Measurements from ENCODE around the gene TSGA10IP.

TSGA10IP gene

DNA sequence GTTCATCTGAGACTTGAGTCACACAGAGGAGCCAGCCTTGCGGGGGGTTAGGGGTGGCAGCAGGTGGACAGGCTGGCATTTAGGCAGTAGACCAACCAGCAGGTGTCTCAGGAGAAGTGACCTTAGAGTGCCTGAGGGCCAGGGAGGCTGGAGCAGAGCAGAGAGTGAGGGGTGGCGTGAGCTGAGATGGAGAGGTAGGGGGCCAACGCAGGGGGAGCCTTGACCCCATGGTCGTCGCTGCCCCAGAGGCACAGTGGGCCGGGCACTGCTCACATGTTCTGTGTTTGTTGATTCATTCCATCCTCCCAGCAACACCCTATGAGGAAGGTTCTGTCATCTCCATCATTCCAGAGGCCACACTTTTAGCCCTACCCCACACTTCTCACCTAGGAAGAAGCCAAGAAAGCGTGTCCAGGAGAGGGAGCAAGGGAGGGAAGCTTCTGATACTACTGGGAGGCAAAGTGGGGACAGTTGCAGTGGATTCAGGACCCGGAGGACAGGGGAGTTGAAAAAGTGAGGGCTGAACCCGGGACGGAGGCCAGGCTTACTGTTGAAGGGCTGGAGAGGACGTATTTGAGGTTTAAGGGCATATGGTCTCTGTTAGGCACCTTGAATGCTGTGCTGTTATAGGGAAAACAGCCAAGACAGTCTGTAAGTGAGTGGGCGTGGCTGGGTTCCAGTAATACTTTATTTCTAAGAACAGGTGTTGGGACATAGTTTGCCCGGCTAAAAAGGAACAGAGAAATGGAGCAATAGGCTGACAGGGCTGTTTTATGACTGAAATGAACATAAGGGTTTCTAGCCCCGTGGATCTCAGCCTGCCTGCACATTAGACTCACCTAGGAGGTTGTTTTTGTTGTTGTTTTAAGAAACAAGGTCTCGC is 23.6 kb downstream of the TSGA10IP start:
- no peak for FAIRE-seq
- DNase-seq (ENCODE audit: extremely low spot score, insufficient read length, low read depth), result no peak

DNA sequence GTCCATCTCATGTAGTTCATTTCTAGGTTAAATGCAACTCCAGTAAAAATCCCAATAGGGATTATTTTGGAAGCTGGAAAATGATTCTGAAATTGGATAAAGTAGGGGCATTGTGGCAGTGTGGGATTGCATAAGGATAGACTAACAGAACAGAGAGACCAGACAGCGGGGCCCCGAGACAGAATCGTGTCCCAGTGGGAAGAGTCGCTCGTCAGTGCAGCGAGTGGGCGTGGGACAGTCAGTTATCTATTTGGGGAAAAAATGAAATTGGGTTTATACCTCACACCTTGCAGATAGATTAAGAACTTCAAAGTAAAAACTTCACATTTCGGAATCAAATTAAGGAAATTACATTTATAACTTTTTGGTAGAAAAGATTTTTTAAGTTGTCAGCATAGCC is 26.8 kb downstream of the TSGA10IP start:
- no peak for DNase-seq (ENCODE audit: extremely low spot score, insufficient read length, low read depth)
- no peak for FAIRE-seq

DNA sequence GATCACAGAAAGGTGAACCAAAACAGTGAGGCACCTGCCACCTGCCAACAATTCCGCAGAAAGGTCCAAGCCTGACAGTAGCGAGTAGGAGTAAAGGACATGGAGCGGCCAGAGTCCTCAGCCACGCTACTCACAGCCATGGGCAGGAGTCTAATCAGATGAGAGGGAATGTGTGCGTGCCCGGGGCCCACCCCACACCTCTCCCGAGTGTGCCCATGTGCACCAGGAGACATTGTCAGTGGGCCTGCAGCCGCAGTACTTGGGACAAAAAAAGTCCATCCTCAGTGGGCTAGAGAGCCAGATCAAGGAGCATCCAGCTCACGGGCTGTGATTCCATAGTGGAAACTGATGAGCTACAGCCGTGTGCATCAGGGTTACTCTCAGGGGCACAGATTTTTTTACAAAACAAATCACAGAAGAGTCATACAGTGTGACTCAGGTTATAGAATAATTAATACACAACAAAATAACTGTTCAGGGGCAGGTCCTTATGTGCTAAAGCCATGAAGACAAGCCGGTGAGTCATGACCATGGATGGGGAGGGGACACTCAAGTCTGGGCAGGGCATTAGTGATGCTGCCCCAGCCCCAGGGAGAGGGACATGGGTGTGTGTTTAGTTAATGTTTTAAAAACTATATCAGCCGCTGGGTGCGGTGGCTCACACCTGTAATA is 28.3 kb downstream of the TSGA10IP start:
- DNase-seq (ENCODE audit: extremely low spot score, insufficient read length, low read depth) (no peak), FAIRE-seq (no peak)

DNA sequence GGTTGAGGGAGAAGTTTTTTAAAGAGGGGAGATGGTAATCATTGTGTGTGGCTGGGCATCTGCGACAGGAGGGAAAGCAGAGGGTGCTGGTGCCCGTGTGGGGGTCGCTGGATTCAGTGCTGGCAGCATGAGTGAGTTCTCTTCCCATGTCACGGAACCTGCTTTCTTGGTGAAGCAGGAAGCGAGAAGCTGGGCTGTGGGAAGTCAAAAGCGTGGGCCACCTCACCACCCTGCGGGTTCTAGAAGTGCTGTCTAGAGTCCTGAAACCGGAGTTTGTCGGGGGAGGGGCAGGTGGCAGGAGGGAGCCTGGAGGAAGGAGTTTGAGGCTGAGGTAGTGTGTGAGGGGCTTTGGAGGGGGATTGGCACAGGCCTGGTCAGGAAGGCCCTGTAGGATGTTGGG is 30.5 kb downstream of the TSGA10IP start:
- no peak for DNase-seq (ENCODE audit: extremely low spot score, insufficient read length, low read depth)
- no peak for FAIRE-seq

DNA sequence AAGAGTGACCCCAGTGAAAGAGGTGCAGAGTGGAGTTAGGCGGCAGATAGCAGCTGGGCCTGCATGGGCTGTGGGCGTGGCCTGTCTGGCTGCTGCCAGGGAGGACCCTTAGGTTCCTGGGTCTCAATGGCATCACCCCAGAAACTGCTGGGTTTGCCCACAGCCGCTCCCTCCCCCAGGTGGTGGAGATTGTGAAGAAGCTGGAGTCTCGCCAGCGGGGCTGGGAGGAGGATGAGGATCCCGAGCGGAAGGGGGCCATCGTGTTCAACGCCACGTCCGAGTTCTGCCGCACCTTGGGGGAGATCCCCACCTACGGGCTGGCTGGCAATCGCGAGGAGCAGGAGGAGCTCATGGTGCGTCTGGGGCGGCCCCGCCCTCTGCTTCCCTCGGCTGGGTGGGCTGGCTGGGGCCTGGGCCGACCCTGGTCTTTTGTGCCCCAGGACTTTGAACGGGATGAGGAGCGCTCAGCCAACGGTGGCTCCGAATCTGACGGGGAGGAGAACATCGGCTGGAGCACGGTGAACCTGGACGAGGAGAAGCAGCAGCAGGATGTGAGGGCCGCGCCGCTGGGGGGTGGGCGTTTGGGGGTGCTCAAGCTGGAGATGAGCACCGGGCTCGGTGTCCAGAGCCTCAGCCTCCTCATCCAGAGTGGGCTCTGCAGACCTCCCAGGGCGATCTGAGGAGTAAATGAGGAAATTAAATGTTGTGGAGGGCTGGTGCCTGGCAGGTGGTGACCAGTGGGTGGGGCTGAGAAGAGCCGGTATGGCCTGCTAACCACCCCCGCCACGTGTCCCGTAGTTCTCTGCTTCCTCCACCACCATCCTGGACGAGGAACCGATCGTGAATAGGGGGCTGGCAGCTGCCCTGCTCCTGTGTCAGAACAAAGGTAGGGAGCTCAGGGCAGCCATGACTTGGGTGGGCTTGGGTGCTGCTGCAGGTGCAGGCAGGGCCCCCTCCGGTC is 31.2 kb downstream of the TSGA10IP start:
- FAIRE-seq (no peak), DNase-seq (ENCODE audit: extremely low spot score, insufficient read length, low read depth) (no peak)

DNA sequence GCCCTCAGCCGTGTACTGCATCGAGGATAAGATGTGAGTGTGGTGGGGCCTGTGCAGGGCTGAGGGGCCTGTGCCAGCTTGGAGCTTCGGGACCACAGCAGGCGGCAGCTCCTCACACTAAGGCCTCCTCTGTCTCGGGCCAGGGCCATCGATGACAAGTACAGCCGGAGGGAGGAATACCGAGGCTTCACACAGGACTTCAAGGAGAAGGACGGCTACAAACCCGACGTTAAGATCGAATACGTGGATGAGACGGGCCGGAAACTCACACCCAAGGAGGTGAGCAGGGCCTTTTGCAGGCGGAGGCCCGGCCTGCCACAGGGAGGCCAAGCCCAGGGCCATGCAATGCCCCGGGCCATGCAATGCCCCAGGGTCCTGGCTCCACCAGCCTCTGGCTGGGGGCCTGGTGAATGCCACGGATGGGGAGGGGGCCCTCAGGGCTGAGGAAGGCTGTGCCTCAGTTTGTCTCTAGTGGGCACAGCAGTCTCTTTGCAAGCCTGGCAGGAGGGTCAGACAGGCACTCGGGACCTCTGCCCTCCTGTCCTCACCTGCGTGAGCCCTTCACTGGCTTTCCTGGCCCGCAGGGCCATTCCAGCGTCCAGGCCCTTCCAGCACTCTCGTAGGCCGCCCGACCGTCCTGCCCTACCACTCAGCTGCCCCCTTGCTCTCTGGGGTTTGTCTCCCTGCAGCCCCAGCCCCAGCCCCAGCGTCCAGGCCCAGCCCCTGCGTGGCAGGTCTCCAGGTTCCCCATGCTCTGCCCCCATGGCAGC is 32.5 kb downstream of the TSGA10IP start:
- FAIRE-seq (no peak), DNase-seq (ENCODE audit: extremely low spot score, insufficient read length, low read depth) (no peak)

DNA sequence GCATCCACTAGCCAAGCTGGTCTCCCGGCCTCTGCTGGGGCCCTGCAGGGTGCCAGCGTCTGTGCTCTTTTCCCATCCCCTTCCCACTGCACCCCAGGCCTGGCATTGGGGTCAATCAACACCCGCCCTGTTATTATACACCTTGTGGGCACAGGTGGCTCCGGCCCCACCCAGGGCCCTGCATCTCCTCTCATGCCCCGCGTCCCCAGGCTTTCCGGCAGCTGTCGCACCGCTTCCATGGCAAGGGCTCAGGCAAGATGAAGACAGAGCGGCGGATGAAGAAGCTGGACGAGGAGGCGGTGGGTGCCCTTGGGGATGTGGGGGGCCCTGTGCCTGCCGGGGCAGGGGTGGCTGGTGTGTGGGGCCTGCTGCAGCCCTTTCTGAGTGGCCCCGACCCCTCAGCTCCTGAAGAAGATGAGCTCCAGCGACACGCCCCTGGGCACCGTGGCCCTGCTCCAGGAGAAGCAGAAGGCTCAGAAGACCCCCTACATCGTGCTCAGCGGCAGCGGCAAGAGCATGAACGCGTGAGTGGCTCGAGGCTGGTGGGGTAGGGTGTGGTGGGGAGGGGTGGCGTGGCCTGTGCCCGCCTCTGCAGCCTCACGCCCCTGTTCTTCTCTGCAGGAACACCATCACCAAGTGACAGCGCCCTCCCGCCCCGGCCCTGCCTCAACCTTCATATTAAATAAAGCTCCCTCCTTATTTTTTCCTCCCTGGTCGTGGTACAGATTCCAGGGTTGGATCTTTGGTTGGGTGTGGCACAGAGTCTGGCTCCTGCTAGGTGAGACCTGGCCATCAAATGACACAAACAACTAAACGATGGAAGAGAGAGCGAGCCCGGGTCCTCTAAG is 33.3 kb downstream of the TSGA10IP start:
- no peak for FAIRE-seq

DNA sequence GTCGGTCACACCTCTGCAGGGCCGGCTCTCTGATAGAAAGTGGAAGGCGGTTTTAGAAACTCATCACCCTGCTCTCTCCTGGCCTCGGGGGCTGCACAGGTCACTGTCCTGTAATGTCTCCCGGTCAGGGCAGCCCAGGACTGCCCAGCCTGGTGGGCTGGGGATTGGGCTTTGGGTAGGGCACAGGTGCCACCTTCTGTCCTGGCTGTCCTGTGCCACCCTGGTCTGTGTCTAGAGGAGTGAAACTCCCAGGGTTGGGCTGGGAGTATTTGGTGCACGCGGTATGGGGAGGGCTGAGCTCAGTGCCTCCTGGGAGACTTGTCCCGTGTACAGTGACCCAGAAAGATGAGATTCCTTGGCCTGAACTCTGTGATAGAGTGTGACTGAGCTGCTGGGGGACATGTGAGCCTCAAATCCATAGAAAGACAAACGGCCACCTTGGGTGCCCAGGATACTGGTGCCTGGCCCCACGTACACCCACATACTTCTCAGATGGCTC is 34.0 kb downstream of the TSGA10IP start:
- DNase-seq (ENCODE audit: extremely low spot score, insufficient read length, low read depth) (no peak), FAIRE-seq (no peak)

More for the DNA sequence above, 33.3 kb downstream of the TSGA10IP start:
- no peak for DNase-seq (ENCODE audit: extremely low spot score, insufficient read length, low read depth)

DNA sequence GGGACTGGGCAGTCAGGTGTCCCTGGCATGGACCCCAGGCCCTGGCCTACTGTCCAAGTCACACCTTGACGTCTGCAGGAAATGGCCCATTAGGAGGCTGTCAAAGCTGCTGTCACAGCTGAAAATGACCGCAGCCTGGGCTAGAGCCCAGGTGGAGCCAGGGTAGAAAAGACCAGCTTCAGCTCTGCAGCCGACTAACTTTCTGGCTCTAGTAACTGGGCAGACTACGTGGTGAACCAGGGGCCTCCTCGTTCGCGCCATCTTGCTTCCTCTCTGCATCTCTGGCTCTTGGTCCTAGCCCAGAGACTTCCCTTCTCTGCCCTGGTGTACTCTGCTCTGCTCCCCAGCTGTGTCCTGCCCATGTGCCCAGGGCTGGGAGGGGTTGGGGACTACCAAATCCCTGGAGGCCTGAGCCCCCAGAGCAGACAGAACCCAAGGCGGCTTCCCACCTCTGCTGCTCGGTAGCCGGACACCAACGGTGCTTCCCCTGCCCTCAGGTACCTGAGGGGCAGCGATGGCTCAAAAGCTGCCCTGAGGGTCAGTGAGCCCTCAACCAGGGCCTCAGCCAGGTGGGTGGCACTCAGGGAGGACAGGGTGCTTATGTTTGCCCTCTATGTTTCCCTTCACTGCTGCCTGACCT is 35.9 kb downstream of the TSGA10IP start:
- no peak for DNase-seq (ENCODE audit: extremely low spot score, insufficient read length, low read depth)
- no peak for FAIRE-seq

DNA sequence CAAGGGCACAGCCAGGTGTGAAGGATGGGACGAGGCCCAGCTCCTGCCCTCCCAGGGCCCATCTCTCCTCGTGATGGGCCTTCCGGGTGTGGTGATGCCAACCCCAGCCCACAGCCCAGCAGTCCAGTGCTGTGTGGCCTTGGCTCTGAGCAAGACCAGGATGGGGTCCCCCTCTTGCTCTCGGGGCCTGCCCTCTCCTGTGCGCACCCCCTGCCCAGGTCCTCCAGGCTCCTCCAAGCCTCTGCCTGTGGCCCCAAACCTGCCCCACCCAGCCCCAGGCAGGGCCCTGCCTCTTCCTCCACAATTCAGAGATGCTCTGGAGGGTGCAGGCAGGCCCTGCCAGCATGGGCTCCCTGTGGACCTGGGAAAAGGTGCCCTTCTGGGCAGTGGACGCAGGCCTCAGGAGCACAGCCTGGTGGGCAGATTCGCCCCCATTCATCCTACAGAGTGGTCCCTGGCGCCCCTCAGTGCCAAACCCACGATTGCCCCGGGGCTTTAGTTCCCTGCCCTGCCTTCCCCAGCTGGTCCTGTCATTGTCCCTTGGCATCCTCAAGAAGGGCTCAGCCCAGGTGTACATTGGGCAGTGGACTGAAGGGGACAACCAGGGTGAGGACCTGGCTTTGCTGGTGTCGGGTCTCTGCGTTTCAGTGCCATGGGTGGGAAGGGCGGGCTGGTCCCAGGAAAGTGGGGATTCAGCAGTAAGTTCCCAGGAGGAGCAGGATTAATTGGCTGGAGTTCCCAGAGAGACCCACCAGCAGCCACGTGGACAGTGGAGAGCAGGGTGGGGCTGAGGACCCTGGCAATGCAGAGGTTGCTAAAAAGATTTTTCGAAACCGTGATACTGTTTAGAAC is 36.9 kb downstream of the TSGA10IP start:
- no peak for DNase-seq (ENCODE audit: extremely low spot score, insufficient read length, low read depth)
- FAIRE-seq, result no peak

DNA sequence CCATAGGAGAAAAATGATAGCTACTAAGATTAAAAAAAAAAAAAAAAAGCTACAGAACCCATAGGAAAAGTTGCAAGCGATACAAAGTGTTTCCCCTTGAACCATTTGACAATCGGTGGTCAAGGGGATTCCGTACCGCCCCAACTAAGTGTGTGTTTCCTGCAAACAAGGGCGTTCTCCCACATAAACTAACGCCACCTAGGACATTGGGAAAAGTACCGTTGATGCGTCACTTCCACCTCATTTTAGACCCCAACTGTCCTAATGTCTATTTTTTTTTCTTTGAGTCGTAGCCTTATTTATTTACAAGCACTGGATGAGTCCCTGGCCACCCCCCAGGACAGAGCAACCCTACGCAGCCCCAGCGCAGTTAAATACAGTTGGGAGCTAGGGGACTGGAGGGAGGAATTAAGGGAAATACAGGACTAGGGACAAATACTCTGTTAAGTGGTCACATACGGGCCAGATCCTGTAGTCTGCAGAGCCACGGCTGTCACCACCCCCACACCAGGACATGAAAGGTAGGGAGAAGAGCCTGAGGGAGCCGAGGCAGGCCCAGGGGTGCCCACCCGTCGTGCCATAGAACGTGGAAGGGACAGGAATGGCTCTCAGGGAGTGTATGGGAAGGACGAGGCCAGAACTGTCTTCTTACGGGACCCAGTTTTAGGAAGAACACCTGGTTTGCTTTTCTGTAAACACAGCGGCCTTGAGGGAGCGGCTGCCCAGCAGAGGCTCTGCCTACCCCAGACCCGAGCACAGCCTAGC is 37.7 kb downstream of the TSGA10IP start:
- no peak for DNase-seq (ENCODE audit: extremely low spot score, insufficient read length, low read depth)
- no peak for FAIRE-seq

DNA sequence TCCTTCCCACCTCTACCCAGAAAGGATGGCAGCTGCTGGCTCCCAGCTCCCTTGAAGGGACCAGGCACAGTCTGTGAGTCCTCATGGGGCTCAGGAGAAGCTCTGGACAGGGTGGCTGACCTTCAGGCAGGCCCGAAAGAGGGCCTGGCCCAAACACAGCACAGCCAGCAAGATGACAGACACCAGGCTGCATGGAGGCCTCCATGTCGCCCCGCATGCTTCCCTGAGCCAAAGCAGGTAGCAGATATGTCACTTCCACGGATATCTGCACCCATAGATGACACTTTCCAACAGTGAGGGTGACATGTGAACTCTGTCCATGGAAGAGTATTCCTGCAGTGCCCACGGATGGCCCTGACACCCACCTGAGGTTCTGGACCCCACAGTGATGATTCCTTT is 38.3 kb downstream of the TSGA10IP start:
- no peak for DNase-seq (ENCODE audit: extremely low spot score, insufficient read length, low read depth)
- FAIRE-seq, result no peak

DNA sequence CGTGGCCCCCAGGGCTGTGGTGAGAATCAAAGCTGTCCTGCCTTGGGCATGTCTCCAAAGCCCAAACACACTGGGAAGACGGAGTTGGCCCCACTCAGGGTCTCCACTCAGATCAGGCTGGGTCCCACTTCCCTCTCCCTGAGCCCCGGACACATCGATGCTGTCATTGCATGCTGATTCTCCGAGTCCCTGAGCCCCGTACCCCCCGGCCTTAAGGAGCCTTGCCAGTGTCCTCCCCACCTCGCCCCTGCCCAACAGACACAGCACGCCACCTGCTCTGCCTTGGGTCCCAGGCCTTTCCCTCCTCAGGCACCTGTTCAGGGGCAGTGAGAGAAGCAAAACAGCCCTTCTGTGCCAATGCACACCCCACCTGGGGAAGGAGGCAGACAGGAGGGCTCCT is 42.1 kb downstream of the TSGA10IP start:
- no peak for FAIRE-seq
- no peak for DNase-seq (ENCODE audit: extremely low spot score, insufficient read length, low read depth)

DNA sequence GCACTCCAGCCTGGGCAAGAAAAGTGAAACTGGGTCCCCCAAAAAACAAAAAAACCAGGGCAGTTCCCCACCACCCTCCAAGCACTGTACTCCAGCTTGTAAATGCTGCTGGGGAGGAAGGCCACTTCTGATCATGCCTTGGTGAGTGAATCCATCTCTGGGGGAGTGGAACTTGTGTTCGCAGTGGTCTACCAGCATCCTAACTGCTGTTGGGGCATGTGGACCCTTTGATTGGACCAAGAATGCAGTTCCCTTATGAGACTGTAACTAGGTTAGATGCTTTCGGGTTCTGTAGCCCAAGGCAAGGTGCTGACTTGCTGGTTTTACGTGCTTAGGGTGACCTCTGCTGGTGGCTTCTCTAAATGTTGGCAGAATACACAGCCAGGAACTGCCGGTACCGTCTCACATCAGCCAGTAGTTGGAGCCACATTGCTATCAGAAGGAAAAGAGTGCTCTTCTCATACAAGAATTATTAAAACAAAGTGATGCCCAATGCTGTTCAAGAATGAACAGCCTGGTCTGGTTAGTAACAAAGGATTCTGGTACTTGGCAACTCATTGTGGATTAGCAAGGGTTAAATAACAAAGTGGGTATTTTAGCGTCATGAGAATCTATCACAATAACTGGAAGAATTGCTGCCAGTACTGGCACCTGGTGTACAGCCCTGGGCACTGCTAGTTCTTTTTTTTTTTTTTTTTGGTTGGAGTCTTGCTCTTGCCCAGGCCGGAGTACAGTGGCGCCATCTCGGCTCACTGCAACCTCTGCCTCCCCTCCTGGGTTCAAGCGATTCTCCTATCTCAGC is 43.7 kb downstream of the TSGA10IP start:
- FAIRE-seq (peak; percentile 99), DNase-seq (ENCODE audit: extremely low spot score, insufficient read length, low read depth) (peak; percentile 83)

DNA sequence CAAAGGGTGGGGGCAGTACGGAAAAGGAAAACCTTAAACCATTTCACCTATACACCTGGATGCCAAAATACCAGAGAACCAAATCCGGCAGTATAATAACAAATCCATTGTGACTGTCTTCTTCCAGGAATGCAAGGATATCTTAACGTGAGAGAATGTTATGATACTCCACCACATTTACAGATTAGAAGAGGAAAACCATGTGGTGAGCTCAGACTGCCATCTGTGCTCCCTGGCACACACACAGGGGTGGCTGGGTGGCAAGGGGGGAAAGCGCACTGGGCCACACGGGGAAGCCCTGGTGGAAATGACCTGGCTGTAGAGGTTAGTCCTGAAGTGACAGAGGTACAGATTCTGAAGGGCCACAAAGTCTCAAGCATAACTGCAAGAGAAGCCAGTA is 46.8 kb downstream of the TSGA10IP start:
- DNase-seq (ENCODE audit: extremely low spot score, insufficient read length, low read depth) (no peak), FAIRE-seq (no peak)

DNA sequence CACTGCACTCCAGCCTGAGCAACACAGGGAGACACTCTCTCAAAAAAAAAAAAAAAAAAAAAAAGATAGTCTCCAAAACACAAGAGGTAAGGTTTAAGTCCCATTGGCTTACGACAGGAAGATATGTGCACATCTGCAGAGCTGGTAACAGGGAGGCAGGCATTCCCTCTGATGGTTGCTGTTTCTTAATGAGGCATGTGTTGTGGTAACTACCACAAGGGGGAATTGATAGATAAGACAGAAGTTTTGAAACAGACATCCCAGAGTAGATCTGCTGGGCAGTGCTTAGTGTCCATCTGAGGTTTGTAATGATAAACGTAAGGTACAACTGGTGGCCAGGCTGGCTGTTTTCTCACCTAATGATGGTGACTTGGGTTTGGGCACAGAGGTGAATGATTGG is 52.0 kb downstream of the TSGA10IP start:
- FAIRE-seq (no peak), DNase-seq (ENCODE audit: extremely low spot score, insufficient read length, low read depth) (no peak)

Measured in GM18507 (cell line).